ENCODE results near the gene HNRNPF.

HNRNPF gene

DNA sequence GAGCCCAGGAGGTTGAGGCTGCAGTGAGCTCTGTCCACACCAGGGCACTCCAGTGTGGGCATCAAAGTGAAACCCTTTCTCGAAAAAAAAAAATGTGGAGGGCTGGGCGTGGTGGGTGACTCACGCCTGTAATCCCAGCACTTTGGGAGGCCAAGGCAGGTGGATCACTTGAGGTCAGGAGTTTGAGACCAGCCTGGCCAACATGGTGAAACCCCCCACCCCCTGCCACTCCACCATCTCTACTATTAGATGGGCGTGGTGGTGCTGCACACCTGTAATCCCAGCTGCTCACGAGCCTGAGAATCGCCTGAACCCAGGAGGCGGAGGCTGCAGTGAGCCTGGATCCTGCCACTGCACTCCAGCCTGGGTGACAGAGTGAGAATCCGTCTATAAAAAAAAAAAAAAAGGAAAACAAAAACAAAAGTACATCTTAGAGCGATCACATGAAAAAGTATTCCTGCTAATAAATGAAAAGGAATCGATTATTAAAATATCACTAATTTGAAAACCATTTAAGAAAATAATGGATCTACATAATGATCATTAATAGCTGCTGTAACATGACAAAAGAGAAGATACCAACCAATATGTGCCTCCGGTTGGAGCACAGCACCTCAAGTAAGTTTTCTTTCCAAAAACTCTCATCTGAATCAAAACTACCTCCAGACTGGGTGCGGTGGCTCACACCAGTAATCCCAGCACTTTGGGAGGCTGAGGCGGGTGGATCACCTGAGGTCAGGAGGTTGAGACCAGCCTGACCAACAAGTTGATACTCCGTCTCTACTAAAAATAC lies 4.9 kb downstream of the HNRNPF start (continued):
- TF ChIP-seq, protein P1, sequence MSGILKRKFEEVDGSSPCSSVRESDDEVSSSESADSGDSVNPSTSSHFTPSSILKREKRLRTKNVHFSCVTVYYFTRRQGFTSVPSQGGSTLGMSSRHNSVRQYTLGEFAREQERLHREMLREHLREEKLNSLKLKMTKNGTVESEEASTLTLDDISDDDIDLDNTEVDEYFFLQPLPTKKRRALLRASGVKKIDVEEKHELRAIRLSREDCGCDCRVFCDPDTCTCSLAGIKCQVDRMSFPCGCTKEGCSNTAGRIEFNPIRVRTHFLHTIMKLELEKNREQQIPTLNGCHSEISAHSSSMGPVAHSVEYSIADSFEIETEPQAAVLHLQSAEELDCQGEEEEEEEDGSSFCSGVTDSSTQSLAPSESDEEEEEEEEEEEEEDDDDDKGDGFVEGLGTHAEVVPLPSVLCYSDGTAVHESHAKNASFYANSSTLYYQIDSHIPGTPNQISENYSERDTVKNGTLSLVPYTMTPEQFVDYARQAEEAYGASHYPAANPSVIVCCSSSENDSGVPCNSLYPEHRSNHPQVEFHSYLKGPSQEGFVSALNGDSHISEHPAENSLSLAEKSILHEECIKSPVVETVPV (CRISPR knock-in tag; IDR thresholded peaks at IDR 0.05): no peak
- no peak for TF ChIP-seq OSR1 (CRISPR knock-in tag; IDR thresholded peaks at IDR 0.05)

DNA sequence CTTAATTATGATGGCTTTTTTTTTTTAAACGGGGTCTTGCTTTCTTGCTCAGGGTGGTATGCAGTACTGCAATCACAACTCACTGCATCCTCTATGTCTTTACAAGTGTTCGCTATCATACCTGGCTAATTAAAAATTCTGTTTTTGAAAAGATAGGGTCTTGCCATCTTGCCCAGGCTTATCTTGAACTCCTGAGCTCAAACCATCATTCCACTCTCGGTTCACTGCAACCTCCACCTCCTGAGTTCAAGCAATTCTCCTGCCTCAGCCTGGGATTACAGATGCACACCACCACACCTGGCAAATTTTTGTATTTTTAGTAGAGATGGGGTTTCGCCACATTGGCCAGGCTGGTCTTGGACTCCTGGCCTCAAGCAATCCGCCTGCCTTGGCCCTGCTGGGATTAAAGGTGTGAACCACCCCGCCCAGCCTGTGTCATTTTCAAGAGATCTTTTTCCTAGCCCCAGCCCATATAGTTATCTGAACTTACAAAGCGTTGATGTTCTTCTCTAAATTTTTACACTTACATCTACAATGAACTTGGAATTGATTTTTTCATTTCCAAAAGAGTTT lies 6.0 kb downstream of the HNRNPF start:
- no peak for ATAC-seq
- TF ChIP-seq GLIS3 (CRISPR knock-in tag; IDR thresholded peaks at IDR 0.05) (no peak), ESRRG (CRISPR knock-in tag; IDR thresholded peaks at IDR 0.05) (no peak), ZNF70 (CRISPR knock-in tag; IDR thresholded peaks at IDR 0.05) (no peak), ZFP30 (CRISPR knock-in tag; IDR thresholded peaks at IDR 0.05) (no peak), ZC3H10 (CRISPR knock-in tag; IDR thresholded peaks at IDR 0.05) (no peak), OSR1 (CRISPR knock-in tag; IDR thresholded peaks at IDR 0.05) (no peak), ZNF565 (CRISPR knock-in tag; conservative IDR thresholded peaks at IDR 0.05; ENCODE audit: low read depth) (no peak), TCF4 (CRISPR knock-in tag; IDR thresholded peaks at IDR 0.05; ENCODE audit: borderline replicate concordance) (no peak), RARB (CRISPR knock-in tag; IDR thresholded peaks at IDR 0.05) (no peak), ARNTL (CRISPR knock-in tag; IDR thresholded peaks at IDR 0.05; ENCODE audit: borderline replicate concordance, low read depth) (no peak), ZNF8 (CRISPR knock-in tag; IDR thresholded peaks at IDR 0.05) (no peak), TOX (CRISPR knock-in tag; IDR thresholded peaks at IDR 0.05; ENCODE audit: borderline replicate concordance) (no peak), BACH2 (CRISPR knock-in tag; IDR thresholded peaks at IDR 0.05; ENCODE audit: borderline replicate concordance) (no peak), ISL1 (CRISPR knock-in tag; IDR thresholded peaks at IDR 0.05) (no peak), CSDC2 (CRISPR knock-in tag; IDR thresholded peaks at IDR 0.05) (no peak)
- TF ChIP-seq, protein P1 (CRISPR knock-in tag; IDR thresholded peaks at IDR 0.05): no peak
- TF ChIP-seq, protein P2, sequence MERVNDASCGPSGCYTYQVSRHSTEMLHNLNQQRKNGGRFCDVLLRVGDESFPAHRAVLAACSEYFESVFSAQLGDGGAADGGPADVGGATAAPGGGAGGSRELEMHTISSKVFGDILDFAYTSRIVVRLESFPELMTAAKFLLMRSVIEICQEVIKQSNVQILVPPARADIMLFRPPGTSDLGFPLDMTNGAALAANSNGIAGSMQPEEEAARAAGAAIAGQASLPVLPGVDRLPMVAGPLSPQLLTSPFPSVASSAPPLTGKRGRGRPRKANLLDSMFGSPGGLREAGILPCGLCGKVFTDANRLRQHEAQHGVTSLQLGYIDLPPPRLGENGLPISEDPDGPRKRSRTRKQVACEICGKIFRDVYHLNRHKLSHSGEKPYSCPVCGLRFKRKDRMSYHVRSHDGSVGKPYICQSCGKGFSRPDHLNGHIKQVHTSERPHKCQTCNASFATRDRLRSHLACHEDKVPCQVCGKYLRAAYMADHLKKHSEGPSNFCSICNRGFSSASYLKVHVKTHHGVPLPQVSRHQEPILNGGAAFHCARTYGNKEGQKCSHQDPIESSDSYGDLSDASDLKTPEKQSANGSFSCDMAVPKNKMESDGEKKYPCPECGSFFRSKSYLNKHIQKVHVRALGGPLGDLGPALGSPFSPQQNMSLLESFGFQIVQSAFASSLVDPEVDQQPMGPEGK (CRISPR knock-in tag; IDR thresholded peaks at IDR 0.05; ENCODE audit: borderline replicate concordance): no peak
- TF ChIP-seq, protein P3, sequence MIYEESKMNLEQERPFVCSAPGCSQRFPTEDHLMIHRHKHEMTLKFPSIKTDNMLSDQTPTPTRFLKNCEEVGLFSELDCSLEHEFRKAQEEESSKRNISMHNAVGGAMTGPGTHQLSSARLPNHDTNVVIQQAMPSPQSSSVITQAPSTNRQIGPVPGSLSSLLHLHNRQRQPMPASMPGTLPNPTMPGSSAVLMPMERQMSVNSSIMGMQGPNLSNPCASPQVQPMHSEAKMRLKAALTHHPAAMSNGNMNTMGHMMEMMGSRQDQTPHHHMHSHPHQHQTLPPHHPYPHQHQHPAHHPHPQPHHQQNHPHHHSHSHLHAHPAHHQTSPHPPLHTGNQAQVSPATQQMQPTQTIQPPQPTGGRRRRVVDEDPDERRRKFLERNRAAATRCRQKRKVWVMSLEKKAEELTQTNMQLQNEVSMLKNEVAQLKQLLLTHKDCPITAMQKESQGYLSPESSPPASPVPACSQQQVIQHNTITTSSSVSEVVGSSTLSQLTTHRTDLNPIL (CRISPR knock-in tag; IDR thresholded peaks at IDR 0.05; ENCODE audit: low read depth): no peak

DNA sequence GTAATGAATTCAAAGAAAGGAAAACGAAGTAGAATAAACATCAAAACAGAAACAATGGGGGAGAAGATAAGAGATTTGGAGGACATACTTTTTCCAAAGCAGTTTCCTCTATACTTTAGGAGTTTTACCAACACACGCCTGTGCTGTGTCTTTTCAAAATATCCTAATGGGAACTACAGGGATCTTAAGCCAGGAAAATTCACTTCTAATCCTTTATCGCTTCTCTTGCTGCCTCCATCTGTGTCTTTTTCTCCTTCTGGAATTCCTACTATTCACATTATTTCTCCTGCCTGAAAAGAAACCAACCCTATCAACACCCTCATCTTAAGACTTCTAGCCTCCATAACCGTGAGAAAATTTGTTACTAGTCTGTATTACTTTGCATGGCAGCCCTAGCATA lies 6.8 kb downstream of the HNRNPF start:
- TF ChIP-seq ZC3H10 (CRISPR knock-in tag; IDR thresholded peaks at IDR 0.05) (no peak), TSHZ2 (CRISPR knock-in tag; IDR thresholded peaks at IDR 0.05) (no peak), RARB (CRISPR knock-in tag; IDR thresholded peaks at IDR 0.05) (no peak), OSR1 (CRISPR knock-in tag; IDR thresholded peaks at IDR 0.05) (no peak), TCF4 (CRISPR knock-in tag; IDR thresholded peaks at IDR 0.05; ENCODE audit: borderline replicate concordance) (no peak), ARNTL (CRISPR knock-in tag; IDR thresholded peaks at IDR 0.05; ENCODE audit: borderline replicate concordance, low read depth) (no peak), SNAI2 (CRISPR knock-in tag; IDR thresholded peaks at IDR 0.05) (no peak), ZNF8 (CRISPR knock-in tag; IDR thresholded peaks at IDR 0.05) (no peak)
- TF ChIP-seq, protein P3 (CRISPR knock-in tag; IDR thresholded peaks at IDR 0.05; ENCODE audit: low read depth): no peak
- TF ChIP-seq, protein P2 (CRISPR knock-in tag; IDR thresholded peaks at IDR 0.05; ENCODE audit: borderline replicate concordance): no peak
- TF ChIP-seq, protein P1 (CRISPR knock-in tag; IDR thresholded peaks at IDR 0.05): no peak
- no peak for ATAC-seq
